Right lobe of liver (tissue), 6 donors: ENCODE results near the gene TVP23C. TPM values are rescaled to one million over a fixed set of nuclear protein-coding genes. Genes with fewer than 3 reads are reported as not detected.

Experiments
- ATAC-seq, 4 donors: fragments of 200-7000 bp; cut with Tn5 transposase; one replicate each; pipeline ENCODE4 v1.9.1; 2020; ENCODE audit warnings: mild to moderate bottlenecking in 4 of 4, moderate library complexity in 4 of 4
- DNase-seq, 3 donors: peaks; one replicate each; pipeline ENCODE4 v3.0.0-alpha.2; 2020
- H3K27ac ChIP-seq, 3 donors: fragments of 200-600 bp; one replicate each; pipeline ENCODE4 v1.8.0; 2022
- H3K27me3 ChIP-seq, 2 donors: fragments of 200-600 bp; one replicate each; pipeline ENCODE4 v1.8.0; 2022
- H3K36me3 ChIP-seq, 4 donors: fragments of 200-600 bp; sonication (generic) in 1 of 4; one replicate each; pipeline versions ENCODE4 v1.5.1 to v1.8.0; 2017 to 2022; ENCODE audit warnings: control low read depth in 1 of 4
- H3K4me1 ChIP-seq, 4 donors: fragments of 200-600 bp; sonication (generic) in 1 of 4; one replicate each; pipeline versions ENCODE4 v1.5.1 to v1.8.0; 2017 to 2022; ENCODE audit warnings: control low read depth in 1 of 4
- H3K4me3 ChIP-seq, 3 donors: fragments of 200-600 bp; one replicate each; pipeline ENCODE4 v1.8.0; 2022
- H3K9me3 ChIP-seq, 4 donors: fragments of 200-600 bp; sonication (generic) in 1 of 4; one replicate each; pipeline versions ENCODE4 v1.5.1 to v1.8.0; 2017 to 2022; ENCODE audit warnings: control low read depth in 1 of 4
- CTCF ChIP-seq, 4 donors: fragments of 200-600 bp in 3 of 4; fragments of 450-650 bp in 1 of 4; IDR thresholded peaks; one replicate each; pipeline versions ENCODE4 v1.5.1 to v1.8.0; 2016 to 2022; ENCODE audit warnings: antibody characterized with exemption in 4 of 4, mild to moderate bottlenecking in 2 of 4
- POLR2A ChIP-seq: fragments of 450-650 bp; IDR thresholded peaks from one replicate; pipeline ENCODE4 v1.6.1; 2017; ENCODE audit warnings: antibody characterized with exemption, mild to moderate bottlenecking
- WGBS: methylation state at CpG from one replicate; pipeline ENCODE4 v1.1.6; 2018; ENCODE audit warnings: low coverage, low lambda C conversion rate; ENCODE audit not compliant: insufficient coverage; ENCODE audit errors: missing lambda C conversion rate; 5-methylcytosine and 5-hydroxymethylcytosine counted together
- intact Hi-C, 2 donors: fragments of 100-400 bp; cut with DNase I; formaldehyde crosslinking; loops; one replicate each; pipeline versions ENCODE4 v1.11.2 to v1.14.1; 2022
- total RNA-seq, 6 experiments: library from RNA; depleted of rRNA in 2 of 6; stranded (reverse); fragments of >200 nt in 2 of 6; fragmentation: NEBNext Ultra II Directional in 3 of 6; extraction: Animal tissue kit (Norgen Biotek cat#: 25700) in 3 of 6; gene quantifications; one replicate each; pipeline versions ENCODE4 v1.1.0 to v1.2.4, GENCODE V29; 2016 to 2023
- donor health status: DM: no; HTN: yes; CAD: no.
- donor health status: DM: no; HTN: no; CAD: no.
- donor health status: DM: no; HTN: no; CAD: no.
- donor health status: DM: no; HTN: yes; CAD: no.
- donor health status: DM: no; HTN: yes; CAD: no.

Gene TVP23C
- total RNA-seq, 6 experiments from 2014 or later, result 3.5 to 6.5 (median 4.7) TPM

- H3K36me3 ChIP-seq, result no peaks in the 10 kb centered on the region
- no peaks in the 10 kb centered on the region for H3K9me3 ChIP-seq
- intact Hi-C loops, result no loop called here
- WGBS, result 100% methylated on average over 2 of the region's 2 CpGs
- no peak overlapping the region for H3K4me3 ChIP-seq
- DNase-seq (no peak), ATAC-seq (no peak)
- TF ChIP-seq CTCF (IDR thresholded peaks at IDR 0.05), result no peak
- no peak for TF ChIP-seq POLR2A
- H3K27ac ChIP-seq, result no peak overlapping the region
- H3K4me1 ChIP-seq, result no peaks in the 10 kb centered on the region
- H3K27me3 ChIP-seq, result no peaks in the 10 kb centered on the region
These were observed 98.1 kb downstream of the TVP23C start for GRCh38 chr17:15465045-15465701.

- Histone ChIP-seq H3K27me3 (no peaks in the 10 kb centered on the region), H3K9me3 (no peaks in the 10 kb centered on the region), H3K36me3 (no peaks in the 10 kb centered on the region), H3K4me3 (no peak overlapping the region), H3K27ac (no peak overlapping the region), H3K4me1 (no peaks in the 10 kb centered on the region)
- no peak for DNase-seq
- ATAC-seq, result peak in 2 of 4 donors; percentile 22 to 37
- 73% methylated on average over 6 of the region's 11 CpGs for WGBS
- intact Hi-C loops, result no loop called here
- no peak for TF ChIP-seq POLR2A
- no peak for TF ChIP-seq CTCF (IDR thresholded peaks at IDR 0.05)
These were observed 98.9 kb downstream of the TVP23C start for GRCh38 chr17:15464231-15464985.

- Histone ChIP-seq H3K36me3 (no peaks in the 10 kb centered on the region), H3K27me3 (no peaks in the 10 kb centered on the region), H3K9me3 (no peaks in the 10 kb centered on the region), H3K27ac (no peak overlapping the region), H3K4me1 (no peaks in the 10 kb centered on the region), H3K4me3 (no peak overlapping the region)
- ATAC-seq (peak; percentile 37 to 47 (median 43)), DNase-seq (no peak)
- 61% methylated on average over 10 of the region's 11 CpGs for WGBS
- intact Hi-C loops, result no loop called here
- TF ChIP-seq POLR2A (no peak), CTCF (IDR thresholded peaks at IDR 0.05) (no peak)
These were observed 100.1 kb downstream of the TVP23C start for GRCh38 chr17:15462976-15463772.

- intact Hi-C loops, result no loop called here
- no peak for TF ChIP-seq POLR2A
- TF ChIP-seq CTCF (IDR thresholded peaks at IDR 0.05), result no peak
- H3K4me1 ChIP-seq, result no peaks in the 10 kb centered on the region
- no peaks in the 10 kb centered on the region for H3K27me3 ChIP-seq
- WGBS, result 61% methylated on average over 7 of the region's 7 CpGs
- H3K4me3 ChIP-seq, result no peak overlapping the region
- DNase-seq (no peak), ATAC-seq (peak in 1 of 4 donors; percentile 37)
- H3K36me3 ChIP-seq, result no peaks in the 10 kb centered on the region
- H3K27ac ChIP-seq, result no peak overlapping the region
- H3K9me3 ChIP-seq, result no peaks in the 10 kb centered on the region
These were observed 105.6 kb downstream of the TVP23C start for GRCh38 chr17:15457723-15458094.
